ENCODE results near the gene SMKR1.

- no peak for TF ChIP-seq CTCF (IDR thresholded peaks at IDR 0.05)
- no peak for TF ChIP-seq POLR2A (IDR thresholded peaks at IDR 0.05)
These were observed 13.1 kb downstream of the SMKR1 start for GRCh38 chr7:129515381-129515780.
